GM10248 (cell line): Measurements from ENCODE around the gene PDZK1IP1.

Experiments
- CTCF ChIA-PET: fragments of 300-600 bp; sonication (Branson Sonifier 250); formaldehyde crosslinking; extraction: SDS; loops from one replicate; lab custom pipeline; 2021; ENCODE audit warnings: antibody characterized with exemption; lab: Yijun Ruan, JAX
- POLR2A ChIA-PET: fragments of 350-650 bp; sonication (Branson Sonifier 250); formaldehyde crosslinking; extraction: SDS; loops from one replicate; lab custom pipeline; 2020; ENCODE audit warnings: antibody characterized with exemption; lab: Yijun Ruan, JAX
- DNase-seq: peaks from one replicate; pipeline ENCODE4 v3.0.0; 2012; ENCODE audit errors: extremely low spot score
- CTCF ChIP-seq: IDR thresholded peaks from 2 replicates; pipeline ENCODE4 v1.5.1; 2012; ENCODE audit warnings: mild to moderate bottlenecking, low read depth; ENCODE audit errors: extremely low read depth, missing control alignments, control extremely low read depth

The PDZK1IP1 gene

DNA sequence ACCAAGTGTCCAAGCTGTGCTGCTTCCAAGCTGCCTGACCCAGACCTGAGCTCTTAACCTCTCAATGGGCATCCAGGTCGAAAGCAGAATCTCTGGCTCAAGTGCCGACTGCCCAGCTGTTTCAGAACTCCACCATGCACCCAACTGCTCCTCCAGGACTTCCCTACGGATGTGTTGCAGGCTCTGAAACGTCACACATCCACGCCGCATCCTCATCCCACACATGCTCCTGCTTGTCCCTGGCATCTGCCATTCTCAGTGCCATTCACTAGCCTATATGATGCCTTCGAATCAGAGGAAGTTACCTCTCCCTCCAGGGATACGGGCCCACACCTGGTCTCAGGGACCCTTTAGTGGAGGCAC is 11.2 kb downstream of the PDZK1IP1 start:
- DNase-seq = no peak
- TF ChIP-seq CTCF = no peak
- POLR2A ChIA-PET = no interaction called here
- CTCF ChIA-PET = interaction anchor here (0.6 to 11.4 kb wide), 44 partner anchors 9 to 577 kb away, joined by 3 to 192 read pairs (median 5); partner anchors contain the start of genes CMPK1, FOXD2 and PDZK1IP1

DNA sequence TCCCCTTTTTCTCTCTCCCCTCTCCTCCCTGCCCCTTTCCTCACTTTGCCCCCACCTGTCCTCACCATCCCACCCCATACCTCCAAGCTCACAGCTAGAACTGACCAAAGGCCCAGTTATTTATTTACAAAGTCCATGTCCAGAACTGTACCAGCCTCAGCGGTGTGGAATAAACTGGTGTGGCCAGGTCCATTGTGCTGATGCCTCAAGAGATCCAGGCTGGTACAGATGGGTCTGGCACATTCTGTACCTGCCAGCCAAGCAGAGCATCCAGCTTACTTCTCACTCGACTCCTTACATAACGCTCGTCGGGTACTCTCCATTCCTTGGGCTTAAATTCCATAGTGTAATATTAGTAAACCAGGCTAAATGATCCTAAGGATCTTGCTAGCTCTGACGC is 11.8 kb downstream of the PDZK1IP1 start:
- no peak for TF ChIP-seq CTCF
- no peak for DNase-seq
- CTCF ChIA-PET = interaction anchor here (0.9 to 11.4 kb wide), 27 partner anchors 10 to 577 kb away, joined by 3 to 192 read pairs (median 7); partner anchors contain the start of genes CMPK1, FOXD2 and PDZK1IP1
- POLR2A ChIA-PET = no interaction called here

- DNase-seq = peak; percentile 69
Observed at GRCh38 chr1:47175227-47175934, 14.5 kb downstream of the PDZK1IP1 start.

GRCh38 chr1:47174656-47175020 is 15.2 kb downstream of the PDZK1IP1 start:
- no peak for TF ChIP-seq CTCF
- ChIA-PET CTCF (interaction anchor here (0.7 to 11.4 kb wide), 19 partner anchors 7 to 732 kb away, joined by 3 to 192 read pairs (median 4); partner anchors contain the start of gene PDZK1IP1), POLR2A (no interaction called here)
- DNase-seq = no peak

More at GRCh38 chr1:47175227-47175934, 14.5 kb downstream of the PDZK1IP1 start:
- ChIA-PET CTCF (interaction anchor here (0.7 to 11.4 kb wide), 30 partner anchors 9 to 733 kb away, joined by 3 to 192 read pairs (median 4); partner anchors contain the start of gene PDZK1IP1), POLR2A (interaction anchor here (0.6 kb wide), 1 partner anchor 139 kb away, joined by 5 read pairs; no protein-coding TSS in a partner anchor)
- peak; percentile 92 for TF ChIP-seq CTCF

DNA sequence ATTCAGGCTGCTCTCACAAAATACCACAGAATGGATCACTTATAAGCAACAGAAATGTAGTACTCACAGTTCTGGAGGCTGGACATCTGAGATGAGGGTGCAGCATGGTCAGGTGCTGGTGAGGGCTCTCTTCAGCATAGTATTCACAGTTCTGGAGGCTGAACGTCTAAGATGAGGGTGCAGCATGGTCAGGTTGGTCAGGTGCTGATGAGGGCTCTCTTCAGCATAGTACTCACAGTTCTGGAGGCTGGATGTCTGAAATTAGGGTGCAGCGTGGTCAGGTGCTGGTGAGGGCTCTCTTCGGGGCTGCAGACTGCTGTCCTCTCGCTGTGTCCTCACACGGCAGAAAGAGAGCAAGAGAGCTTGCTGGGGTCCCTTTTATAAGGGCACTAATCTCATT is 17.1 kb downstream of the PDZK1IP1 start:
- POLR2A ChIA-PET = no interaction called here
- CTCF ChIA-PET = interaction anchor here (1.0 to 1.6 kb wide), 7 partner anchors 8 to 265 kb away, joined by 3 to 7 read pairs (median 3); no protein-coding TSS in a partner anchor
- DNase-seq = no peak
- TF ChIP-seq CTCF = no peak

- POLR2A ChIA-PET = interaction anchor here (0.6 kb wide), 1 partner anchor 26 kb away, joined by 6 read pairs; no protein-coding TSS in a partner anchor
- no peak for DNase-seq
- CTCF ChIA-PET = interaction anchor here (1.1 to 4.2 kb wide), 3 partner anchors 9 to 11 kb away, joined by 3 to 19 read pairs (median 3); no protein-coding TSS in a partner anchor
- no peak for TF ChIP-seq CTCF
Observed at GRCh38 chr1:47164552-47164951, 25.3 kb downstream of the PDZK1IP1 start.
